Effector CD8-positive, alpha-beta T cell (primary cell): ENCODE measurements around the gene SLC2A11.
"Not testable (repeated sequence)": the region's sequence is repeated elsewhere in the genome, so short reads cannot be mapped to it uniquely, and the experiment has no call there.

Source experiments
- DNase-seq: peaks from one replicate; lab custom pipeline; 2025; lab: John Stamatoyannopoulos, UW

The SLC2A11 gene

GRCh38 chr22:23908587-23909205, 51.0 kb downstream of the SLC2A11 start:
- no peak for DNase-seq

DNA sequence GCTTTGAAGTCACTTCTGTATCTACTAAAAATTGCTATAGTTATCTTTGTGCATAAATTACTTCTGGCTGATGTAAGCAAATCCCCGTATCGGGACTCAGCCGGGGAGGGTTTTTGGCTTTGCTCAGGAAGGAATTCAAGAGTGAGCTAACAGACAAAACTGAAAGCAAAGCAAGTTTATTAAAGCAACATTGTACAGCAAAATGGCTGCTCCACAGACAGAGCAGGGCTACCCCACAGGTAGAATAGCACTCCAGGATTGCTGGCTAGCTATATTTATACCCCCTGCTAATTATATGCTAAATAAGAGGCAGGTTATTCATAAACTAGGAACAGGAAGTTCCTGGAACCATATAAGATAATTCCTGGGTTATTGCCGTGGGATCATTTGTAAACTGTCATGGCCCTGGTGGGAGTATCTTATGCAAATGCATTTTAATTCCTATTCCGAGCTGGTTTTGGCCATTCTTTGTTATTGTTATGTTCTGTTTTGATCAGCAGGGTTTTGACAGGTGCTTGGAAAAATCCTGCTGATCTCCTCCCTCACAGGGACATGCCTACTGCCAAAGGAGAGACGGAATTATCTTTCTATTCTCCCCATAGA, 51.7 kb downstream of the SLC2A11 start:
- DNase-seq: no peak

DNA sequence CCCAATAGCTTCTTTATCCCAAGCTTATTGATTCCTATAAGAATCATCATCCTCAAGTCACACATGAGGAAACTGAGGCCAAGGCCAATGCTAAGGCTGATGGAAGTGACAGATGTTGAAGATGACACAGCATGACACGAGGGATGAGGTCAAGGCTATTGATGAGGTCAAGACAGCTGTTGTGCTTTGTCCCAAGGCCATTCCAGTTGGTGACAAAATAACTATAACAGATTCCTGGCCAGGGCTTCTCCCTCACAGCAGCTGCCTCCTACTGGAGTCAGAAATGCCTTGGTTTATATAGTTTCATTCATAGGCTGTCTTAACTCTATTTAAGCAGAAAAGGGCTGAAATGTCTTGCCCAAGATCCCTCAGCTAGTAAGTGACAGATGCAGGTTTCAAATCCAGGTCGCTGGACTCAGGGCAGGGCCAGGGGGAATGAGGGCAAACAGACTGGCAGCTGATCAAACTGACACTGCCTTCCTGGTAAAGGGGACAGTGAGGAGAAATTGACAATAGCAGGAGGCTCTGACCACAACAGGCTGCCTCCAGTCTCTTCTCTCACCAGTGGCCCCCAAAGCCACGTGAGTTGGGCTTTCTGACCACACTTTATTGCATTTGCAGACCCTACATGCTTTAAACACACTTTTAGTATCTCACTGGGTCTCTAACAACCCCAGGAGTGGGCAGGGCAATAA, 53.0 kb downstream of the SLC2A11 start:
- no peak for DNase-seq

DNA sequence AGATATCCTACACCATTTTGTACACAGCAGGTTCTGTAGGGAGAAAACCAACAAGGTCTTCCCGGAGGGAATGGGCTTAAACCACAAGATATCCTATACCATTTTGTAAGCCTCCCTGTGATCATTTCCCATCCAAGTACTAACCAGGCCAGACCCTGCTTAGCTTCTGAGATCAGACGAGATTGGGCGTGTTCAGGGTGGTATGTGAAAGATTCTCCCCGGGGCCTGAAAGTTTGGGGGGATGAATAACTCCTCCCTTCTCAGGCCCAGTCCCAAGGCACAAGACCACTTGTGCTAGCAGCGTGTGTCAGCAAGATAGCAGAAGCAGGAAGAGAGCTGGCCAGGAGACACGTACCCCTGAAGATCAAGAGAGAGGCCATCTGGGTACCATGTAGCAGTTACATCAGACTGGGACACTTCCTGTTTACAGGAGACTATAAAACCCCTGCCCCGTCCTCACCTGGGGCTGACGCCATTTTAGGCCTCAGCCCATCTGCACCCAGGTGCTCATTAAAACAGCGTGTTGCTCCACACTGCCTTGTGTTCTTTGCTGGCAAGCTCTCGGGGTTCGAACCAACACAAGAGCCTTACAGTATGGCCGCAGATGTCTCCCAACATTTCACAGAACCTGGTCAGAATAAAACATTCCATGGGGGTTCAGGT, 53.8 kb downstream of the SLC2A11 start:
- DNase-seq: no peak

DNA sequence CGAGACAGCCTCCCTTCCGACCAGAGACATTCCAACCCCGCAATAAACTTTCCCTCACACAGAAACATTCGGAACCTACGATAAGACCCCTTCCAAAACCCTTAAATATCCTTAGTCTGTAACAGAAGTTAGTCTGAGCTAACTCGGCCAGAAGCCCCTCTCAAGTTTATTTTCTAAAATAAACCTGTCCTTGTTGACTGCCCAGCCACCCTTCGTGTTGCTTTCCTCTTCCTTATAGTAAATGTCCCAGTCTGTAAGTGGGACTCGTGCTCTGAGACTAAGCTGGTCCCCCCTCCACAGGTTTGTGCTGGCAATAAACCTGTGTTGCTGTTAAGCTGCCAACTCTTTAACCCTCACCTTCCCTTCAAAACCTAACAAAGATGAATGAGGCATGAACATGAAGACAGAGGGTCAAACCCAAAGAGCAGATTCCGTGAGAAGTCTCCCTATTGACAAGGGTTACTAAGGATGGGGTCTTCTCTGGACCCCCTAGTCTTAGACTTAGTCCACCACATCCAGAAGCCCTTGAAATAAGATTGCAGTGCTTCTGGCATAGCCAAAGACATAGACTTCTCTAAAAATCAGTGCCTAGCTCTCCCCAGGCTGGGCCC, 54.7 kb downstream of the SLC2A11 start:
- DNase-seq: no peak

GRCh38 chr22:23913306-23913660, 55.6 kb downstream of the SLC2A11 start:
- DNase-seq: no peak

- peak; percentile 97 for DNase-seq
Observed at GRCh38 chr22:23913661-23914353, 56.1 kb downstream of the SLC2A11 start.

- DNase-seq: no peak
Observed at GRCh38 chr22:23915290-23915689, 57.6 kb downstream of the SLC2A11 start.

DNA sequence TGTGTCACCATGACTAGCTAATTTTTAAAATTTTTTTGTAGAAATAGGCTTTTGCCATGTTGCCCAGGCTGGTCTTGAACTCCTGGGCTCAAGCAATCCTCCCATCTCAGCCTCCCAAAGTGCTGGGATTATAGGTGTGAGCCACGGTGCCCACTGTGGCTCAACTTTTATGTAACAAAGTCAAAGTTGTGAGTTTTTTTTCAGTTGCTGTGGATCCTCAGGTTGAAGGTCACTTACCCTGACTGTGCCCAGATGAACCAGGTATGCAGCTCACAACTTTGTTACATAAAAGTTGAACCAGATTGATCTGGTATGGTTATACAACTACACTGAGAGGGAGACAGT, 62.6 kb downstream of the SLC2A11 start:
- not testable (repeated sequence) for DNase-seq

- not testable (repeated sequence) for DNase-seq
Observed at GRCh38 chr22:23921586-23922201, 64.0 kb downstream of the SLC2A11 start.

GRCh38 chr22:23922921-23923320, 65.2 kb downstream of the SLC2A11 start:
- no peak for DNase-seq

- no peak for DNase-seq
Observed at GRCh38 chr22:23925020-23925606, 67.4 kb downstream of the SLC2A11 start.

GRCh38 chr22:23926561-23926960, 68.9 kb downstream of the SLC2A11 start:
- DNase-seq: no peak
